Keratinocyte (primary cell): ENCODE results near the gene UQCC2.

Experiments
- EZH2 ChIP-seq: IDR thresholded peaks from one replicate; pipeline ENCODE4 v1.6.1; 2012; ENCODE audit warnings: inconsistent platforms, mild to moderate bottlenecking, low read length, moderate library complexity
- TF ChIP-seq, protein P1 (sequence below), 3 experiments: IDR thresholded peaks in 1 of 3; conservative IDR thresholded peaks in 1 of 3; optimal IDR thresholded peaks in 1 of 3; 2 replicates in 2 of 3; 3 replicates in 1 of 3; pipeline versions ENCODE3 to v1.5.1; 2011; ENCODE audit warnings: low read length in 3 of 3, mild to moderate bottlenecking in 3 of 3, moderate library complexity in 2 of 3, control low read depth in 1 of 3, inconsistent platforms in 1 of 3; ENCODE audit not compliant: insufficient read depth in 2 of 3; ENCODE audit errors: extremely low read depth in 1 of 3

DNA sequence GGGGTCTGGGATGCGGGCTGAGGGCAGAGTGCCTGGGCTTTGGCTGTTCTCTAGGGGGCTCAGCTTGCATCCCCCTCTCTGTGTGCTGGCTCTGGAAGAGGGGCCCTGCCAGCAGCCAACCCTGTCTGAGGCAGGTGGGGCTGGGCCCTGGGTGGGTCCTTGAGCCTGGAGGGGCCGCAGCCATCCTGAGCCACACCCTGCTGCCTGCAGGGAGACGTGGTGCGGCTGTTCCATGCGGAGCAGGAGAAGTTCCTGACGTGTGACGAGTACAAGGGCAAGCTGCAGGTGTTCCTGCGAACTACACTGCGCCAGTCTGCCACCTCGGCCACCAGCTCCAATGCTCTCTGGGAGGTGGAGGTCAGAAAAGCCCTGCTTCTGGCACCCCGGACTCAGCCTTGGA lies 49.2 kb downstream of the UQCC2 start:
- TF ChIP-seq, protein P1, sequence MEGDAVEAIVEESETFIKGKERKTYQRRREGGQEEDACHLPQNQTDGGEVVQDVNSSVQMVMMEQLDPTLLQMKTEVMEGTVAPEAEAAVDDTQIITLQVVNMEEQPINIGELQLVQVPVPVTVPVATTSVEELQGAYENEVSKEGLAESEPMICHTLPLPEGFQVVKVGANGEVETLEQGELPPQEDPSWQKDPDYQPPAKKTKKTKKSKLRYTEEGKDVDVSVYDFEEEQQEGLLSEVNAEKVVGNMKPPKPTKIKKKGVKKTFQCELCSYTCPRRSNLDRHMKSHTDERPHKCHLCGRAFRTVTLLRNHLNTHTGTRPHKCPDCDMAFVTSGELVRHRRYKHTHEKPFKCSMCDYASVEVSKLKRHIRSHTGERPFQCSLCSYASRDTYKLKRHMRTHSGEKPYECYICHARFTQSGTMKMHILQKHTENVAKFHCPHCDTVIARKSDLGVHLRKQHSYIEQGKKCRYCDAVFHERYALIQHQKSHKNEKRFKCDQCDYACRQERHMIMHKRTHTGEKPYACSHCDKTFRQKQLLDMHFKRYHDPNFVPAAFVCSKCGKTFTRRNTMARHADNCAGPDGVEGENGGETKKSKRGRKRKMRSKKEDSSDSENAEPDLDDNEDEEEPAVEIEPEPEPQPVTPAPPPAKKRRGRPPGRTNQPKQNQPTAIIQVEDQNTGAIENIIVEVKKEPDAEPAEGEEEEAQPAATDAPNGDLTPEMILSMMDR (optimal IDR thresholded peaks at IDR 0.05 in 1 of 3, IDR thresholded peaks at IDR 0.05 in 1 of 3, conservative IDR thresholded peaks at IDR 0.05 in 1 of 3; ENCODE audit: extremely low read depth in 1 of 3, insufficient read depth in 2 of 3, low read length in 3 of 3): no peak
- no peak for TF ChIP-seq EZH2
